ENCODE data around the gene EARS2.

DNA sequence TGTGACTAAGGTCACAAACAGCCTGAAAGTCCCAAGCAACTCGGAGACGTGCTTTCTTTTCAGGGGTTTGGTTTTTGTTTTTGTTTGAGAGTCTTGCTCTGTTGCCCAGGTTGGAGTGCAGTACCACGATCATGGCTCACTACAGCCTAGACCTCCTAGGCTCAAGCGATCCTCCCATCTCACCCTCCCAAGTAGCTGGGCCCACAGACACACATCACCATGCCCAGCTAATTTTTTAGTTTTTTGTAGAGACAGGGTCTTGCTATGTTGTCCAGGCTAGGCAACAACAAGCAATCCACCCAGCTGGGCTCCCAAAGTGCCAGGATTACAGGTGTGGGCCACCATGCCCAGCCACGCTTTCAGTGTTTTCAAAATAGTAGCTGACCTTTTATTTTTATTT, 27.1 kb downstream of the EARS2 start:
- TF ChIP-seq, protein P1, sequence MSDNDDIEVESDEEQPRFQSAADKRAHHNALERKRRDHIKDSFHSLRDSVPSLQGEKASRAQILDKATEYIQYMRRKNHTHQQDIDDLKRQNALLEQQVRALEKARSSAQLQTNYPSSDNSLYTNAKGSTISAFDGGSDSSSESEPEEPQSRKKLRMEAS (IDR thresholded peaks at IDR 0.05), result no peak
- TF ChIP-seq YY1 (IDR thresholded peaks at IDR 0.05; ENCODE audit: low read depth, low read length) (no peak), POLR2AphosphoS5 (IDR thresholded peaks at IDR 0.05; ENCODE audit: low read depth, low read length) (no peak), POLR2A (IDR thresholded peaks at IDR 0.05; ENCODE audit: control extremely low read depth in 1 of 2, low read depth in 2 of 2, low read length in 2 of 2) (no peak), EZH2 (IDR thresholded peaks at IDR 0.05; ENCODE audit: low read depth, low read length, severe bottlenecking) (no peak), ASH2L (IDR thresholded peaks at IDR 0.05; ENCODE audit: low read length) (no peak), SAP30 (IDR thresholded peaks at IDR 0.05; ENCODE audit: insufficient read depth, insufficient replicate concordance, low read length) (no peak), RXRA (IDR thresholded peaks at IDR 0.05; ENCODE audit: insufficient read depth, low read depth, low read length) (no peak), BACH1 (IDR thresholded peaks at IDR 0.05; ENCODE audit: low read length) (no peak), CEBPB (IDR thresholded peaks at IDR 0.05; ENCODE audit: low read depth, low read length) (no peak), ATF3 (IDR thresholded peaks at IDR 0.05; ENCODE audit: insufficient read depth, low read depth, low read length) (no peak)
- TF ChIP-seq, protein P2, sequence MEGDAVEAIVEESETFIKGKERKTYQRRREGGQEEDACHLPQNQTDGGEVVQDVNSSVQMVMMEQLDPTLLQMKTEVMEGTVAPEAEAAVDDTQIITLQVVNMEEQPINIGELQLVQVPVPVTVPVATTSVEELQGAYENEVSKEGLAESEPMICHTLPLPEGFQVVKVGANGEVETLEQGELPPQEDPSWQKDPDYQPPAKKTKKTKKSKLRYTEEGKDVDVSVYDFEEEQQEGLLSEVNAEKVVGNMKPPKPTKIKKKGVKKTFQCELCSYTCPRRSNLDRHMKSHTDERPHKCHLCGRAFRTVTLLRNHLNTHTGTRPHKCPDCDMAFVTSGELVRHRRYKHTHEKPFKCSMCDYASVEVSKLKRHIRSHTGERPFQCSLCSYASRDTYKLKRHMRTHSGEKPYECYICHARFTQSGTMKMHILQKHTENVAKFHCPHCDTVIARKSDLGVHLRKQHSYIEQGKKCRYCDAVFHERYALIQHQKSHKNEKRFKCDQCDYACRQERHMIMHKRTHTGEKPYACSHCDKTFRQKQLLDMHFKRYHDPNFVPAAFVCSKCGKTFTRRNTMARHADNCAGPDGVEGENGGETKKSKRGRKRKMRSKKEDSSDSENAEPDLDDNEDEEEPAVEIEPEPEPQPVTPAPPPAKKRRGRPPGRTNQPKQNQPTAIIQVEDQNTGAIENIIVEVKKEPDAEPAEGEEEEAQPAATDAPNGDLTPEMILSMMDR (IDR thresholded peaks at IDR 0.05; ENCODE audit: control extremely low read depth in 1 of 3, insufficient read depth in 1 of 3, low read depth in 1 of 3, low read length in 3 of 3), result no peak
